ENCODE data around the gene NAGPA. TPM values are rescaled to one million over a fixed set of nuclear protein-coding genes. Genes with fewer than 3 reads are reported as not detected.

Gene NAGPA
- total RNA-seq, 1 experiment from 2014 or later = 12.5 TPM

- Mint-ChIP-seq H3K36me3 (no peaks in the 10 kb centered on the region), H3K9me3 (no peaks in the 10 kb centered on the region), H3K4me3 (no peak overlapping the region), H3K27me3 (ENCODE audit: low read depth) (no peaks in the 10 kb centered on the region), H3K4me1 (no peaks in the 10 kb centered on the region), H3K27ac (no peak overlapping the region)
- no peak for TF ChIP-seq SMAD3 (CRISPR knock-in tag; IDR thresholded peaks at IDR 0.05; ENCODE audit: borderline replicate concordance)
- TF ChIP-seq ERG (CRISPR knock-in tag; IDR thresholded peaks at IDR 0.05) = no peak
- TF ChIP-seq RORB (CRISPR knock-in tag; IDR thresholded peaks at IDR 0.05) = no peak
- TF ChIP-seq SOX15 (CRISPR knock-in tag; IDR thresholded peaks at IDR 0.05) = no peak
- no peak for TF ChIP-seq FOXP1 (CRISPR knock-in tag; IDR thresholded peaks at IDR 0.05; ENCODE audit: borderline replicate concordance)
- no peak for TF ChIP-seq HMGXB4 (CRISPR knock-in tag; IDR thresholded peaks at IDR 0.05)
- no peak for DNase-seq (ENCODE audit: low spot score)
- no peak for ATAC-seq
- ChIA-PET CTCF (interaction anchor here (0.7 to 1.0 kb wide), 2 partner anchors 57 to 1031 kb away, joined by 3 read pairs; no protein-coding TSS in a partner anchor), POLR2A (interaction anchor here (0.7 kb wide), 1 partner anchor 44 kb away, joined by 6 read pairs; the partner anchor contains the start of gene SEC14L5)
Observed at GRCh38 chr16:5001571-5001970, 32.2 kb downstream of the NAGPA start.

- H3K27me3 Mint-ChIP-seq (ENCODE audit: low read depth) = no peaks in the 10 kb centered on the region
- H3K9me3 Mint-ChIP-seq = no peaks in the 10 kb centered on the region
- POLR2A ChIA-PET = no interaction called here
- no peaks in the 10 kb centered on the region for H3K36me3 Mint-ChIP-seq
- no peak overlapping the region for H3K27ac Mint-ChIP-seq
- no peaks in the 10 kb centered on the region for H3K4me1 Mint-ChIP-seq
- DNase-seq (ENCODE audit: low spot score) (no peak), ATAC-seq (no peak)
- CTCF ChIA-PET = no interaction called here
- H3K4me3 Mint-ChIP-seq = no peak overlapping the region
- TF ChIP-seq MXD4 (CRISPR knock-in tag; IDR thresholded peaks at IDR 0.05; ENCODE audit: borderline replicate concordance) (no peak), IRF2 (CRISPR knock-in tag; IDR thresholded peaks at IDR 0.05; ENCODE audit: borderline replicate concordance, low read depth) (no peak), RORB (CRISPR knock-in tag; IDR thresholded peaks at IDR 0.05) (no peak), NR2C2 (CRISPR knock-in tag; IDR thresholded peaks at IDR 0.05) (no peak), MYBL2 (CRISPR knock-in tag; IDR thresholded peaks at IDR 0.05) (no peak), CREM (CRISPR knock-in tag; IDR thresholded peaks at IDR 0.05) (no peak), AFF4 (CRISPR knock-in tag; IDR thresholded peaks at IDR 0.05; ENCODE audit: borderline replicate concordance) (no peak), JAZF1 (CRISPR knock-in tag; IDR thresholded peaks at IDR 0.05) (no peak), ZMAT4 (CRISPR knock-in tag; IDR thresholded peaks at IDR 0.05) (no peak), AR (CRISPR knock-in tag; IDR thresholded peaks at IDR 0.05) (no peak), HMGA2 (CRISPR knock-in tag; IDR thresholded peaks at IDR 0.05) (no peak), ARID4B (CRISPR knock-in tag; IDR thresholded peaks at IDR 0.05; ENCODE audit: borderline replicate concordance) (no peak), OVOL2 (CRISPR knock-in tag; IDR thresholded peaks at IDR 0.05; ENCODE audit: borderline replicate concordance) (no peak), ZBTB43 (CRISPR knock-in tag; IDR thresholded peaks at IDR 0.05) (no peak), SMAD3 (CRISPR knock-in tag; IDR thresholded peaks at IDR 0.05; ENCODE audit: borderline replicate concordance) (no peak)
Observed at GRCh38 chr16:5000573-5001001, 33.1 kb downstream of the NAGPA start.

Data from WTC11 (cell line).